Measurements from ENCODE around the gene DOCK7. TPM values are rescaled to one million over a fixed set of nuclear protein-coding genes. Genes with fewer than 3 reads are reported as not detected.

The DOCK7 gene
- total and polyA plus RNA-seq, 2 of the 13 experiments (the other 11 are each of a cell fraction or from before 2014, with no cell fraction given) = 45.7 to 67.2 TPM

DNA sequence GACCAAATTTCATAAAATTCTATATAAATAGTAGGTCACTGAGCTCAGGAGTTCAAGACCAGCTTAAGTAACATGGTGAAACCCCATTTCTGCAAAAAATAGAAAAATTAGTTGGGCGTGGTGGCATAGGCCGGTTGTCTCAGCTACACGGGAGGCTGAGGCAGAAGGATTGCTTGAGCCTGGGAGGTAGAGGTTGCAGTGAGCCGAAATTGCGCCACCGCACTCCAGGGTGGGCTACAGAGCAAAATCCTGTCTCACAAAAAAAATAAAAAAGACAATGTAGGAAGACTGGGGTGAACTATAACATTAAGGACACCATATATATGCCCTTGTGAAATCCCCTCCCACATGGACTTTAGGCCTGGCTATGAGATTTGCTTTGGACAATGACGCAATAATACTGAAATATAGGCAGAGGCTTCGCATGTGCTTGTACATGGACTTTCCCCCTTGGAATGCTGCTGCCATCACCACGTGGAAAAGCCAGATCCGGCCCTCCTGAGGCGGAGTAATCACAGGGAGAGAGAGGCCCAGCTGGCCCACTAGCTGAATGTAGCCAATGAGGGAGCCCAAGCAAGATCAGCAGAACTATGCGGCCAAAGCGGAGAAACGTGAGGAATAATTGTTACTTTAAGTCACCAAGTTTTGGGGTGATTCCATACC lies 264.5 kb downstream of the DOCK7 start (continued):
- TF ChIP-seq, protein P1, sequence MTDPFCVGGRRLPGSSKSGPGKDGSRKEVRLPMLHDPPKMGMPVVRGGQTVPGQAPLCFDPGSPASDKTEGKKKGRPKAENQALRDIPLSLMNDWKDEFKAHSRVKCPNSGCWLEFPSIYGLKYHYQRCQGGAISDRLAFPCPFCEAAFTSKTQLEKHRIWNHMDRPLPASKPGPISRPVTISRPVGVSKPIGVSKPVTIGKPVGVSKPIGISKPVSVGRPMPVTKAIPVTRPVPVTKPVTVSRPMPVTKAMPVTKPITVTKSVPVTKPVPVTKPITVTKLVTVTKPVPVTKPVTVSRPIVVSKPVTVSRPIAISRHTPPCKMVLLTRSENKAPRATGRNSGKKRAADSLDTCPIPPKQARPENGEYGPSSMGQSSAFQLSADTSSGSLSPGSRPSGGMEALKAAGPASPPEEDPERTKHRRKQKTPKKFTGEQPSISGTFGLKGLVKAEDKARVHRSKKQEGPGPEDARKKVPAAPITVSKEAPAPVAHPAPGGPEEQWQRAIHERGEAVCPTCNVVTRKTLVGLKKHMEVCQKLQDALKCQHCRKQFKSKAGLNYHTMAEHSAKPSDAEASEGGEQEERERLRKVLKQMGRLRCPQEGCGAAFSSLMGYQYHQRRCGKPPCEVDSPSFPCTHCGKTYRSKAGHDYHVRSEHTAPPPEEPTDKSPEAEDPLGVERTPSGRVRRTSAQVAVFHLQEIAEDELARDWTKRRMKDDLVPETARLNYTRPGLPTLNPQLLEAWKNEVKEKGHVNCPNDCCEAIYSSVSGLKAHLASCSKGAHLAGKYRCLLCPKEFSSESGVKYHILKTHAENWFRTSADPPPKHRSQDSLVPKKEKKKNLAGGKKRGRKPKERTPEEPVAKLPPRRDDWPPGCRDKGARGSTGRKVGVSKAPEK (CRISPR knock-in tag; IDR thresholded peaks at IDR 0.05; ENCODE audit: borderline replicate concordance) = peak; percentile 92; the same call in 1 of the 2 replicates
- TF ChIP-seq ZNF256 (CRISPR knock-in tag; conservative IDR thresholded peaks at IDR 0.05) (0 out of 2 replicates have a peak, but pooled peaks have one; percentile 70), RARA (CRISPR knock-in tag; IDR thresholded peaks at IDR 0.05) (peak; percentile 68), HIVEP1 (CRISPR knock-in tag; IDR thresholded peaks at IDR 0.05) (peak; percentile 84), BRD4 (CRISPR knock-in tag; IDR thresholded peaks at IDR 0.05) (peak; percentile 52; the same call in 1 of the 2 replicates), ZNF7 (CRISPR knock-in tag; IDR thresholded peaks at IDR 0.05) (no peak), PHF8 (CRISPR knock-in tag; IDR thresholded peaks at IDR 0.05) (0 out of 2 replicates have a peak, but pooled peaks have one; percentile 44), ZNF782 (CRISPR knock-in tag; IDR thresholded peaks at IDR 0.05; ENCODE audit: borderline replicate concordance) (peak; percentile 46; the same call in 1 of the 2 replicates), BCL6 (CRISPR knock-in tag; IDR thresholded peaks at IDR 0.05) (peak; percentile 64), NBN (conservative IDR thresholded peaks at IDR 0.05) (no peak), ZNF83 (CRISPR knock-in tag; IDR thresholded peaks at IDR 0.05; ENCODE audit: borderline replicate concordance) (no peak), ZNF143 (CRISPR knock-in tag; IDR thresholded peaks at IDR 0.05) (0 out of 2 replicates have a peak, but pooled peaks have one; percentile 21), KDM5B (CRISPR knock-in tag; IDR thresholded peaks at IDR 0.05; ENCODE audit: borderline replicate concordance) (peak; percentile 75; the same call in 1 of the 2 replicates), GATAD2A (CRISPR knock-in tag; IDR thresholded peaks at IDR 0.05) (peak; percentile 90), TP53 (CRISPR knock-in tag; conservative IDR thresholded peaks at IDR 0.05) (no peak; the same call in 1 of the 2 replicates)
- TF ChIP-seq, protein P2, sequence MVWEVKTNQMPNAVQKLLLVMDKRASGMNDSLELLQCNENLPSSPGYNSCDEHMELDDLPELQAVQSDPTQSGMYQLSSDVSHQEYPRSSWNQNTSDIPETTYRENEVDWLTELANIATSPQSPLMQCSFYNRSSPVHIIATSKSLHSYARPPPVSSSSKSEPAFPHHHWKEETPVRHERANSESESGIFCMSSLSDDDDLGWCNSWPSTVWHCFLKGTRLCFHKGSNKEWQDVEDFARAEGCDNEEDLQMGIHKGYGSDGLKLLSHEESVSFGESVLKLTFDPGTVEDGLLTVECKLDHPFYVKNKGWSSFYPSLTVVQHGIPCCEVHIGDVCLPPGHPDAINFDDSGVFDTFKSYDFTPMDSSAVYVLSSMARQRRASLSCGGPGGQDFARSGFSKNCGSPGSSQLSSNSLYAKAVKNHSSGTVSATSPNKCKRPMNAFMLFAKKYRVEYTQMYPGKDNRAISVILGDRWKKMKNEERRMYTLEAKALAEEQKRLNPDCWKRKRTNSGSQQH (CRISPR knock-in tag; IDR thresholded peaks at IDR 0.05; ENCODE audit: low read depth) = no peak
- TF ChIP-seq, protein P3, sequence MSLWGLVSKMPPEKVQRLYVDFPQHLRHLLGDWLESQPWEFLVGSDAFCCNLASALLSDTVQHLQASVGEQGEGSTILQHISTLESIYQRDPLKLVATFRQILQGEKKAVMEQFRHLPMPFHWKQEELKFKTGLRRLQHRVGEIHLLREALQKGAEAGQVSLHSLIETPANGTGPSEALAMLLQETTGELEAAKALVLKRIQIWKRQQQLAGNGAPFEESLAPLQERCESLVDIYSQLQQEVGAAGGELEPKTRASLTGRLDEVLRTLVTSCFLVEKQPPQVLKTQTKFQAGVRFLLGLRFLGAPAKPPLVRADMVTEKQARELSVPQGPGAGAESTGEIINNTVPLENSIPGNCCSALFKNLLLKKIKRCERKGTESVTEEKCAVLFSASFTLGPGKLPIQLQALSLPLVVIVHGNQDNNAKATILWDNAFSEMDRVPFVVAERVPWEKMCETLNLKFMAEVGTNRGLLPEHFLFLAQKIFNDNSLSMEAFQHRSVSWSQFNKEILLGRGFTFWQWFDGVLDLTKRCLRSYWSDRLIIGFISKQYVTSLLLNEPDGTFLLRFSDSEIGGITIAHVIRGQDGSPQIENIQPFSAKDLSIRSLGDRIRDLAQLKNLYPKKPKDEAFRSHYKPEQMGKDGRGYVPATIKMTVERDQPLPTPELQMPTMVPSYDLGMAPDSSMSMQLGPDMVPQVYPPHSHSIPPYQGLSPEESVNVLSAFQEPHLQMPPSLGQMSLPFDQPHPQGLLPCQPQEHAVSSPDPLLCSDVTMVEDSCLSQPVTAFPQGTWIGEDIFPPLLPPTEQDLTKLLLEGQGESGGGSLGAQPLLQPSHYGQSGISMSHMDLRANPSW (CRISPR knock-in tag; IDR thresholded peaks at IDR 0.05; ENCODE audit: borderline replicate concordance) = no peak; the same call in 1 of the 2 replicates
- TF ChIP-seq, protein P4, sequence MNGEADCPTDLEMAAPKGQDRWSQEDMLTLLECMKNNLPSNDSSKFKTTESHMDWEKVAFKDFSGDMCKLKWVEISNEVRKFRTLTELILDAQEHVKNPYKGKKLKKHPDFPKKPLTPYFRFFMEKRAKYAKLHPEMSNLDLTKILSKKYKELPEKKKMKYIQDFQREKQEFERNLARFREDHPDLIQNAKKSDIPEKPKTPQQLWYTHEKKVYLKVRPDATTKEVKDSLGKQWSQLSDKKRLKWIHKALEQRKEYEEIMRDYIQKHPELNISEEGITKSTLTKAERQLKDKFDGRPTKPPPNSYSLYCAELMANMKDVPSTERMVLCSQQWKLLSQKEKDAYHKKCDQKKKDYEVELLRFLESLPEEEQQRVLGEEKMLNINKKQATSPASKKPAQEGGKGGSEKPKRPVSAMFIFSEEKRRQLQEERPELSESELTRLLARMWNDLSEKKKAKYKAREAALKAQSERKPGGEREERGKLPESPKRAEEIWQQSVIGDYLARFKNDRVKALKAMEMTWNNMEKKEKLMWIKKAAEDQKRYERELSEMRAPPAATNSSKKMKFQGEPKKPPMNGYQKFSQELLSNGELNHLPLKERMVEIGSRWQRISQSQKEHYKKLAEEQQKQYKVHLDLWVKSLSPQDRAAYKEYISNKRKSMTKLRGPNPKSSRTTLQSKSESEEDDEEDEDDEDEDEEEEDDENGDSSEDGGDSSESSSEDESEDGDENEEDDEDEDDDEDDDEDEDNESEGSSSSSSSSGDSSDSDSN (CRISPR knock-in tag; IDR thresholded peaks at IDR 0.05) = peak; percentile 35; the same call in 1 of the 2 replicates
- TF ChIP-seq, protein P5, sequence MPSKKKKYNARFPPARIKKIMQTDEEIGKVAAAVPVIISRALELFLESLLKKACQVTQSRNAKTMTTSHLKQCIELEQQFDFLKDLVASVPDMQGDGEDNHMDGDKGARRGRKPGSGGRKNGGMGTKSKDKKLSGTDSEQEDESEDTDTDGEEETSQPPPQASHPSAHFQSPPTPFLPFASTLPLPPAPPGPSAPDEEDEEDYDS (CRISPR knock-in tag; IDR thresholded peaks at IDR 0.05) = peak; percentile 41; the same call in 1 of the 2 replicates

All from HepG2 (cell line).